Activated CD8-positive, alpha-beta memory T cell treated with anti-CD3 and anti-CD28 coated beads for 24 hours (primary cell): Measurements from ENCODE around the gene RAET1E.

Experiments used
- DNase-seq: peaks from one replicate; pipeline ENCODE4 v3.0.0-alpha.2; 2020

The RAET1E gene

GRCh38 chr6:149925974-149926777, 28.3 kb upstream of the RAET1E start:
- DNase-seq, result peak; percentile 89

GRCh38 chr6:149925253-149925973, 27.5 kb upstream of the RAET1E start:
- peak; percentile 61 for DNase-seq

- no peak for DNase-seq
Measured at GRCh38 chr6:149924933-149925252, 27.0 kb upstream of the RAET1E start.

GRCh38 chr6:149924206-149924932, 26.5 kb upstream of the RAET1E start:
- DNase-seq, result peak; percentile 56

- DNase-seq, result no peak
Measured at GRCh38 chr6:149923327-149923986, 25.5 kb upstream of the RAET1E start.

GRCh38 chr6:149922642-149923326, 24.9 kb upstream of the RAET1E start, which contains the start of gene RAET1G:
Gene RAET1G, minus strand, starts transcription at chr6:149923121. Its CDS starts 111 bp downstream, at chr6:149923010.
- peak; percentile 86 for DNase-seq

GRCh38 chr6:149922091-149922490, 24.2 kb upstream of the RAET1E start:
- DNase-seq, result peak; percentile 56

GRCh38 chr6:149921361-149921760, 23.4 kb upstream of the RAET1E start:
- peak; percentile 53 for DNase-seq

GRCh38 chr6:149919834-149920225, 21.9 kb upstream of the RAET1E start:
- peak; percentile 28 for DNase-seq

- DNase-seq, result peak; percentile 41
Measured at GRCh38 chr6:149919126-149919833, 21.4 kb upstream of the RAET1E start.

- DNase-seq, result peak; percentile 42
Measured at GRCh38 chr6:149918151-149918905, 20.4 kb upstream of the RAET1E start.

GRCh38 chr6:149917679-149918078, 19.8 kb upstream of the RAET1E start:
- peak; percentile 42 for DNase-seq

GRCh38 chr6:149915970-149916865, 18.3 kb upstream of the RAET1E start:
- DNase-seq, result peak; percentile 44

- DNase-seq, result peak; percentile 15
Measured at GRCh38 chr6:149913540-149914240, 15.8 kb upstream of the RAET1E start.

GRCh38 chr6:149913085-149913484, 15.2 kb upstream of the RAET1E start:
- DNase-seq, result no peak

- peak; percentile 44 for DNase-seq
Measured at GRCh38 chr6:149912680-149913079, 14.8 kb upstream of the RAET1E start.

- DNase-seq, result peak; percentile 26
Measured at GRCh38 chr6:149910721-149911151, 12.8 kb upstream of the RAET1E start.

GRCh38 chr6:149909701-149910470, 12.0 kb upstream of the RAET1E start:
- peak; percentile 33 for DNase-seq
